ENCODE measurements around the gene CMTM6.

GRCh38 chr3:32508711-32509110 is 6.1 kb upstream of the CMTM6 start:
- no peak for TF ChIP-seq FOS (IDR thresholded peaks at IDR 0.05; ENCODE audit: extremely low read depth, insufficient read length)
- TF ChIP-seq MCM3 (IDR thresholded peaks at IDR 0.05) = no peak
- TF ChIP-seq CREB5 (CRISPR knock-in tag; IDR thresholded peaks at IDR 0.05) = no peak
- no peak for TF ChIP-seq NFE2L1 (tag; IDR thresholded peaks at IDR 0.05; ENCODE audit: borderline replicate concordance, low read depth)
- TF ChIP-seq CTCF (IDR thresholded peaks at IDR 0.05 in 2 of 3, conservative IDR thresholded peaks at IDR 0.05 in 1 of 3; ENCODE audit: insufficient read depth in 2 of 3, low read depth in 1 of 3, low read length in 3 of 3) = no peak
- no peak for TF ChIP-seq ZFX (CRISPR knock-in tag; IDR thresholded peaks at IDR 0.05)
- TF ChIP-seq FOXK2 (conservative IDR thresholded peaks at IDR 0.05 in 1 of 2, IDR thresholded peaks at IDR 0.05 in 1 of 2; ENCODE audit: low read depth in 2 of 2) = no peak
- no peak for TF ChIP-seq POLR2A (conservative IDR thresholded peaks at IDR 0.05)
- no peak for TF ChIP-seq IRF1 (CRISPR knock-in tag; IDR thresholded peaks at IDR 0.05; ENCODE audit: borderline replicate concordance)
- no peak for TF ChIP-seq MTA3 (IDR thresholded peaks at IDR 0.05; ENCODE audit: borderline replicate concordance)
- TF ChIP-seq ZNF274 (IDR thresholded peaks at IDR 0.05; ENCODE audit: borderline replicate concordance, low read depth, low read length) = no peak
- TF ChIP-seq HDAC3 (IDR thresholded peaks at IDR 0.05; ENCODE audit: borderline replicate concordance, partially characterized antibody) = no peak
- TF ChIP-seq ZNF174 (CRISPR knock-in tag; IDR thresholded peaks at IDR 0.05) = no peak

All from K562 (cell line).